Subcutaneous adipose tissue (tissue), 4 donors: Measurements from ENCODE around the gene IRF2BP1. TPM values are rescaled to one million over a fixed set of nuclear protein-coding genes. Genes with fewer than 3 reads are reported as not detected.

Source experiments
- total RNA-seq, 4 donors: library from RNA; depleted of rRNA; stranded (reverse); fragments of >200 nt; gene quantifications; one replicate each; pipeline ENCODE4 v1.1.0, GENCODE V29; 2016
- TF ChIP-seq, protein P1 (sequence below): fragments of 450-650 bp; IDR thresholded peaks from one replicate; pipeline ENCODE4 v1.5.1; 2016; ENCODE audit warnings: low read depth, mild to moderate bottlenecking, control low read depth, antibody characterized with exemption, moderate library complexity

IRF2BP1 gene
- total RNA-seq, 4 donors from 2014 or later: 2.9 to 24.5 (median 10.9) TPM

- TF ChIP-seq, protein P1, sequence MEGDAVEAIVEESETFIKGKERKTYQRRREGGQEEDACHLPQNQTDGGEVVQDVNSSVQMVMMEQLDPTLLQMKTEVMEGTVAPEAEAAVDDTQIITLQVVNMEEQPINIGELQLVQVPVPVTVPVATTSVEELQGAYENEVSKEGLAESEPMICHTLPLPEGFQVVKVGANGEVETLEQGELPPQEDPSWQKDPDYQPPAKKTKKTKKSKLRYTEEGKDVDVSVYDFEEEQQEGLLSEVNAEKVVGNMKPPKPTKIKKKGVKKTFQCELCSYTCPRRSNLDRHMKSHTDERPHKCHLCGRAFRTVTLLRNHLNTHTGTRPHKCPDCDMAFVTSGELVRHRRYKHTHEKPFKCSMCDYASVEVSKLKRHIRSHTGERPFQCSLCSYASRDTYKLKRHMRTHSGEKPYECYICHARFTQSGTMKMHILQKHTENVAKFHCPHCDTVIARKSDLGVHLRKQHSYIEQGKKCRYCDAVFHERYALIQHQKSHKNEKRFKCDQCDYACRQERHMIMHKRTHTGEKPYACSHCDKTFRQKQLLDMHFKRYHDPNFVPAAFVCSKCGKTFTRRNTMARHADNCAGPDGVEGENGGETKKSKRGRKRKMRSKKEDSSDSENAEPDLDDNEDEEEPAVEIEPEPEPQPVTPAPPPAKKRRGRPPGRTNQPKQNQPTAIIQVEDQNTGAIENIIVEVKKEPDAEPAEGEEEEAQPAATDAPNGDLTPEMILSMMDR: no peak
Measured at GRCh38 chr19:45890877-45891276, 4.9 kb upstream of the IRF2BP1 start.

DNA sequence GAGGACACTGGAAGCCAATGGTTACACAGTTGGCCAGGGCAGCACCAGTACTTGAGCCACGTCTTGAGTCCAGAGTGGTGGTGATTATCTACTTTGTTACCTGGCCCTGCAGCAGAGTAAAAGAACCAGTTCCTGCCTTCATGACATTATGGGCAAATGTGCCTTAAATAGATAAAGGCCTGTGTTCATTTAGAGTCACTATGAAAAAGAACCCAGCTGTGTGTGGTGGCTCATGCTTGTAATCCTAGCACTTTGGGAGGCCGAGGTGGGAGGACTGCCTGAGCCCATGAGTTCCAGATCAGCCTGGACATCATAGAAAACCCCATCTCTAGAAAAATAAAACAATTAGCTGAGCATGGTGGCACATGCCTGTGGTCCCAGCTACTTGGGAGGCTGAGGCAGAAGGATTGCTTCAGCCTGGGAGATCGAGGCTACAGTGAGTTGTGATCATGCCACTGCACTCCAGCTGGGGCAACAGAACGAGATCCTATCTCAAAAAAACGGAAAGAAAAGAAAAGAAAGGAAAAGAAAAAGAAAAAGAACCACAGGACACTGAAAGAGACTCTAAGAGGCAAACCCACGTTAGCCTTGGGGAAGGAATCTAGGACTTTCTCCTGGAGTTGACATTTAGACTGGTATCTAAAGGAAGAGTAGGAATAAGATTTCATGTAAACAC lies 3.4 kb upstream of the IRF2BP1 start:
- TF ChIP-seq, protein P1: no peak

- TF ChIP-seq, protein P1: no peak
Measured at GRCh38 chr19:45887200-45887710, 1.3 kb upstream of the IRF2BP1 start.

DNA sequence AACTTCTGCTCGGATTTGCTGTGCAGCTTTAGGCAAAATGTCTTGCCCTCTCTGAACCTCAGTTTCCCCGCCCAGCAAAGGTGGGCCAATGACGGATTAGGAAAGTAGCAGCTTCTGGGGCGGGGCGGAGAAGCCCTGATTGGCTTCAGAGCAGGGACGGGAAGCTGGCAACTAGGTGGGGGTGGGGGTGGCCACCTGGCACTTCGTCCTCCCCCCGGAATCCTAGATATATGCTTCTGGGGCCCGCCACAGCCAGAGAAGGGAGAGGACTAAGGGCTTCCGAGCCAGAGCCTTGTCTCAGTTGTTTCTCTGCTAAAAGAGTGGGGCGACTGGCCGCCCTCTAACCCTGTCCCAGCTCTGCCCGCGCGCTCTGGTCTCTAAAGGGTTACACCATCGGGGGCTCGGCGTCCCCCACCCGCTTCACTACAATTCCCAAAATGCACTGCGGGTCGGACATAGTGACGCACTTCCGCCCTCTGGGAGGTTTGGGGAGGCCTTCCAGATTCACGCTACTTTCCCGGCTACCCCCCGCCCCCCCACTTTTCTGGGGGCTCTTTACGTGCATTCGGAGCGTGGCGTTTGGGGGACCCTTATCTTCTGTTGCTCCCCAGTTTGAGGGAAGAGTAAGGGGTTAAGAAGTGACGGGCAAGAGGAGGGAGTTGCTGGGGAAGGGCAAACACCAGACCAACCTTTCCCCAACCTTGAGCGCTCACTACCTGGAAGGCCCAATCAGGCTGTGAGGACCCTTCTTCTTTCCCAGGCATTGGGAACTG lies 672 bp upstream of the IRF2BP1 start:
- TF ChIP-seq, protein P1: no peak

GRCh38 chr19:45884682-45885555 lies 1.0 kb downstream of the IRF2BP1 start:
- TF ChIP-seq, protein P1: no peak

- TF ChIP-seq, protein P1: no peak
Measured at GRCh38 chr19:45883881-45884681, 1.9 kb downstream of the IRF2BP1 start.
